Stimulated activated CD8-positive, alpha-beta memory T cell treated with anti-CD3 and anti-CD28 coated beads, Interleukin-7, amount 100 ng/mL, for 24 hours (primary cell): ENCODE results near the gene MAGEC3.
"Not testable (repeated sequence)": the region's sequence is repeated elsewhere in the genome, so short reads cannot be mapped to it uniquely, and the experiment has no call there.

Experiments used
- DNase-seq: peaks from one replicate; pipeline ENCODE4 v3.0.0-alpha.2; 2020; ENCODE audit warnings: low read depth

MAGEC3 gene, protein sequence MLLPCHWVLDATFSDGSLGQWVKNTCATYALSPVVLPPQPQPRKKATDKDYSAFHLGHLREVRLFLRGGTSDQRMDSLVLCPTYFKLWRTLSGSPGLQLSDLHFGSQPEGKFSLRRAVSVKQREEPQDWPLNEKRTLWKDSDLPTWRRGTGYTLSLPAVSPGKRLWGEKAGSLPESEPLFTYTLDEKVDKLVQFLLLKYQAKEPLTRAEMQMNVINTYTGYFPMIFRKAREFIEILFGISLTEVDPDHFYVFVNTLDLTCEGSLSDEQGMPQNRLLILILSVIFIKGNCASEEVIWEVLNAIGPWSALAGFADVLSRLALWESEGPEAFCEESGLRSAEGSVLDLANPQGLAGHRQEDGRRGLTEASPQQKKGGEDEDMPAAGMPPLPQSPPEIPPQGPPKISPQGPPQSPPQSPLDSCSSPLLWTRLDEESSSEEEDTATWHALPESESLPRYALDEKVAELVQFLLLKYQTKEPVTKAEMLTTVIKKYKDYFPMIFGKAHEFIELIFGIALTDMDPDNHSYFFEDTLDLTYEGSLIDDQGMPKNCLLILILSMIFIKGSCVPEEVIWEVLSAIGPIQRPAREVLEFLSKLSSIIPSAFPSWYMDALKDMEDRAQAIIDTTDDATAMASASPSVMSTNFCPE

GRCh38 chrX:141838016-141838415 is at the start of gene MAGEC3:
Gene MAGEC3 (plus strand): TSS chrX:141838316. CDS start chrX:141838316, 0 bp downstream.
- no peak for DNase-seq

GRCh38 chrX:141791856-141792255 is 46.3 kb upstream of the MAGEC3 start:
- DNase-seq: no peak

GRCh38 chrX:141811438-141811837 is 26.7 kb upstream of the MAGEC3 start:
- no peak for DNase-seq

DNA sequence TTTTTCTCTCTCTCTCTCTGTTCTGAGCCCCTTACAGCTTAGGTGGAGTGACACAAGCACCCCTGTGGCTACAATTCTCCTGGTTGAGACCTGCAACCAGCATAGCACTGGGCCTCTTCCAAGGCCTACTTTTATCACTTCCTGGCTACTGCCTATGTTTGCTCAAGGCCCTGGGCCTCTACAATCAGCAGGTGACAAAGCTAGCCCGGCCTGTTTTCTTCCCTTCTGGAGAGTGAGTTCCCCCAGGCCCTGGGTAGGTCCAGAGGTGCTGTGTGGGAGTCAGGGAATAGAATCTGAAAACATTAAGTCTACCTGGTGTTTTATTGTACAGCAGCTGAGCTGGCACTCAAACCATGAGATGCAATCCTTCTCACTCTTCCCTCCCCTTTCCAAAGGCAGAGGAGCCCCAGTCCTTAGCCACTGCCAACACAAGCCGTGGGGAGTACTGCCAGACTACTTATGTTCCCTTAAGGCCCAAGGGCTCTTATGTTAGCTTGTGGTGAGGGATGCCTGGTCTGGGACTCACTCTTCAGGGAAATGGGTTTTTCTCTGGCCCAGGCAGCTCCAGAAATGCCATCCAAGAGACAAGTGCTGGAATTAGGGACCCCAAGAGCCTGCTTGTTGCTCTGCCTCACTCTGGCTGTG is 23.8 kb upstream of the MAGEC3 start:
- DNase-seq: no peak

- DNase-seq: no peak
These were observed 22.2 kb upstream of the MAGEC3 start for GRCh38 chrX:141815904-141816303.

GRCh38 chrX:141832247-141832646 is 5.9 kb upstream of the MAGEC3 start:
- no peak for DNase-seq

DNA sequence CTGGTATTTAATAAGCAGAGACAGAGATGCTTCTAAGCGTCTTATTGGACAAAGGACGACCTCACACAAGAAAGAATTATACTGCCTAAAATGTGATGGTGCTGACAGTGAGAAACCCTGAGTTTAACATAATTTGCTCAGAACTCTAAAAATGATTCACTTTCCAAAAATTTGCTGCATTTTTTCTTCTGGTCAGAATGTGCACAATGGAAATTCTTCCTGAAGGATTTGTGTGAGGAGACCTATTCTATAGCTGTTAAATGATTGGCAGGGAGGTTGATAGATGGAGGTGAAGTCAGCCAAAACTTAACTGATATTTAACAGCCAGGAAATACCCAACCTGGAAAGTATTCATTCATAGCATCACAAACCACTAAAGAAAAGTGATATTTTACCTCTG is 1.7 kb downstream of the MAGEC3 start:
- DNase-seq: no peak

- DNase-seq: no peak
These were observed 19.4 kb downstream of the MAGEC3 start for GRCh38 chrX:141857479-141857878.

- DNase-seq: no peak
These were observed 41.5 kb downstream of the MAGEC3 start for GRCh38 chrX:141879616-141880015.

- not testable (repeated sequence) for DNase-seq
These were observed 50.7 kb downstream of the MAGEC3 start for GRCh38 chrX:141888811-141889210.

GRCh38 chrX:141894733-141895132 is 56.6 kb downstream of the MAGEC3 start:
- no peak for DNase-seq

DNA sequence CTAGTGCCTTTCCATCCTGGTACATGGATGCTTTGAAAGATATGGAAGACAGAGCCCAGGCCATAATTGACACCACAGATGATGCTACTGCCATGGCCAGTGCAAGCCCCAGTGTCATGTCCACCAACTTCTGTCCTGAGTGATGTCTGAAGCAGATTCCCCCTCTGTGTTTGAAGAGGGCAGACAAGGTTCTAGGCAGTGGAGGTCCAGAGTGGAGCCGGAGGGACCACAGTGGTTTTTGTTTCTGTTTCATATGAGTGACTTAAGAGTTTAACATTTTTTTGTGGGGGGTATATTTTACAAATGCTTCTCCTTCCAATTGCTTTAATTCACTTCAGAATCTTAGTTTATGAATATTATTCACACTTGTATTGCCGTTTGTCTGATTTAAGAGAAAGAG is 59.6 kb downstream of the MAGEC3 start:
- DNase-seq: no peak

- DNase-seq: no peak
These were observed 64.2 kb downstream of the MAGEC3 start for GRCh38 chrX:141902366-141902765.

GRCh38 chrX:141903400-141904155 is 65.5 kb downstream of the MAGEC3 start, which contains the start of gene MAGEC1:
Gene MAGEC1 (plus strand): TSS chrX:141903894. CDS start chrX:141905073, 1,179 bp downstream.
- DNase-seq: no peak

- no peak for DNase-seq
These were observed 66.1 kb downstream of the MAGEC3 start for GRCh38 chrX:141904262-141904661.

DNA sequence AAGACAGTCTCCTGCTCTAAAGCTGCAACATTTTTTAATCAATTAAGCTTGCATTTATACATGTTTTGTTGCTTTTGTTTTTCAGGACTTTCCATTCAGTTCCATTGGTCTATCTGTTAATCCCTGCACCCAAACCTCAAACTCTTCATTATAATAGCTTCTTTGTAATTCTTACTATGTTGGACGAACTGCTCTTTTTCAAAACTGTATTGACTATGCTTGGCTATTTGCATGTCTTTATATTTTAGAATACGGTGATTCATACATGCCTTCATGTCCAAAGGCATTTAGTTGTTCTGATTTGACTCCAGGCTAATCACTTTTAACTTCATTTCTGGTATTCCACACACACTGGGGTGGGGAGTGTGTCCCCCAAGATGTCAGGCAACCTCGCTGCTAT is 79.7 kb downstream of the MAGEC3 start:
- no peak for DNase-seq

DNA sequence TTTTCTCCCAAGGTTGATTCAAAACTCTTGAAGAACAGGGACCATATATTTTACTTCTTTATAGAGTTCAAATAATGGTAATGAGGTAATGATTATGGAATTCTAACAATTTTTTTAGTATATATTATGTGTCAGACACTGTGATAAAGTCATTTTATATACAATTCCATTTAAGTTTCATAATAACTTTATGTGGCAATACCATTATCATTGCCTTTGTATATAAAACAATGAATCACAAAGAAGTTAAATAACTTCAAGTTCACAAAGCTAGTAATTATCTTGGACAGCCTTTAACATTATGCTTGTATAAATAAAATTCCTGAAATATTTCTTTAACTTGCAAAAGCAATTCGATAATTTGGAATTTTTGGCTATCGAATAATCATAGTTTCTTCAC is 86.2 kb downstream of the MAGEC3 start:
- no peak for DNase-seq

GRCh38 chrX:141928432-141928831 is 90.3 kb downstream of the MAGEC3 start:
- no peak for DNase-seq

- DNase-seq: no peak
These were observed 96.0 kb downstream of the MAGEC3 start for GRCh38 chrX:141934059-141934641.

DNA sequence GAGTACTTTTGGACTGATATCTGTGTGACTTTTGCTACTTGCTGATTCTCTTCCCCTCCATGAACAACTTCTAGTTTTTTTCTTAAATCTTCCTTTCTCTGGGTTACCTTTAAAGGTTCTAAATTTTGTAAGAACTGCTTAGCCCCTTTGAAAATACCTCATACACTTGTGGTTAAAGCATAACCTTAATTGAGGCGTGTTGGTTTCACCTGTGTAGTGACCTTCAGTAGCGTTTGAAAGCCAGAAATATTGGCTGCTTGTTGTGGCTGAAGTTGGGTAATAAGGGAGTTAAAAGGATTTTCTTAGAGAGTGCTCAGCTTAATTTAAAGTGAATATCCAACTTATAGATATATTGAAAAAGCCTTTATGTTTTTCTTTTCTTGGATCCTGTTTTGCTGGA is 97.5 kb downstream of the MAGEC3 start:
- DNase-seq: no peak

- DNase-seq: no peak
These were observed 98.0 kb downstream of the MAGEC3 start for GRCh38 chrX:141936080-141936479.

- DNase-seq: no peak
These were observed 103.1 kb downstream of the MAGEC3 start for GRCh38 chrX:141941234-141941633.
